ENCODE data around the gene RNU1-4. TPM values are rescaled to one million over a fixed set of nuclear protein-coding genes. Genes with fewer than 3 reads are reported as not detected.
"Not testable (repeated sequence)": the region's sequence is repeated elsewhere in the genome, so short reads cannot be mapped to it uniquely, and the experiment has no call there.

Gene RNU1-4
- total RNA-seq = 1,000 to 10,000 TPM in 8 of 10 donors, 100 to 1,000 TPM in 2; 635 to 5,242 (median 1,949) TPM
- not detected for polyA plus RNA-seq
- long read RNA-seq, donor 1 = 0 reads
- long read RNA-seq, donor 2 = 0 reads
- long read RNA-seq, donor 3 = 0 reads

DNA sequence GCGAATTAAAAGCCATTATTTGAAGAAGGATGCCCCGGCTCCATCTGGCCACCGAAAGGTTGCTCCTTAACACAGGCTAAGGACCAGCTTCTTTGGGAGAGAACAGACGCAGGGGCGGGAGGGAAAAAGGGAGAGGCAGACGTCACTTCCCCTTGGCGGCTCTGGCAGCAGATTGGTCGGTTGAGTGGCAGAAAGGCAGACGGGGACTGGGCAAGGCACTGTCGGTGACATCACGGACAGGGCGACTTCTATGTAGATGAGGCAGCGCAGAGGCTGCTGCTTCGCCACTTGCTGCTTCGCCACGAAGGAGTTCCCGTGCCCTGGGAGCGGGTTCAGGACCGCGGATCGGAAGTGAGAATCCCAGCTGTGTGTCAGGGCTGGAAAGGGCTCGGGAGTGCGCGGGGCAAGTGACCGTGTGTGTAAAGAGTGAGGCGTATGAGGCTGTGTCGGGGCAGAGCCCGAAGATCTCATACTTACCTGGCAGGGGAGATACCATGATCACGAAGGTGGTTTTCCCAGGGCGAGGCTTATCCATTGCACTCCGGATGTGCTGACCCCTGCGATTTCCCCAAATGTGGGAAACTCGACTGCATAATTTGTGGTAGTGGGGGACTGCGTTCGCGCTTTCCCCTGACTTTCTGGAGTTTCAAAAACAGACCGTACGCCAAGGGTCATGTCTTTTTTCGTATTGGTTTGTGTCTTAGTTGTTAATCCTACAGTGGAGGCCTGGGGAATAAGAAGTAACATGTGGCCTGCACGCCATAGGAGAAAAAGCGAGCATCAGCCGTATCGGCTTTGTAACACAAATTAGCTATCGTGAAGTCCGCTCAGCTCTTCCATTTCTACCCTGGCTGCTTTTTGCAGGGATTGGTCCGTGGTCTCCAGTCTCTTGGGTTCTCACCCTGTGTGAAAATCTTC lies at the start of gene RNU1-4:
RNU1-4 (plus strand) TSS at position 470 of the 918 bp plus-strand sequence.
- H3K27ac ChIP-seq; intact Hi-C loops (cut with DNase I); H3K4me1 ChIP-seq; DNase-seq; H3K27me3 ChIP-seq; H3K9me3 ChIP-seq; H3K36me3 ChIP-seq; H3K4me3 ChIP-seq: not testable (repeated sequence)
- no CpG with 5 or more reads among the region's 46 CpGs for WGBS, 2 donors
- peak; percentile 94 to 99 (median 98) for ATAC-seq

DNA sequence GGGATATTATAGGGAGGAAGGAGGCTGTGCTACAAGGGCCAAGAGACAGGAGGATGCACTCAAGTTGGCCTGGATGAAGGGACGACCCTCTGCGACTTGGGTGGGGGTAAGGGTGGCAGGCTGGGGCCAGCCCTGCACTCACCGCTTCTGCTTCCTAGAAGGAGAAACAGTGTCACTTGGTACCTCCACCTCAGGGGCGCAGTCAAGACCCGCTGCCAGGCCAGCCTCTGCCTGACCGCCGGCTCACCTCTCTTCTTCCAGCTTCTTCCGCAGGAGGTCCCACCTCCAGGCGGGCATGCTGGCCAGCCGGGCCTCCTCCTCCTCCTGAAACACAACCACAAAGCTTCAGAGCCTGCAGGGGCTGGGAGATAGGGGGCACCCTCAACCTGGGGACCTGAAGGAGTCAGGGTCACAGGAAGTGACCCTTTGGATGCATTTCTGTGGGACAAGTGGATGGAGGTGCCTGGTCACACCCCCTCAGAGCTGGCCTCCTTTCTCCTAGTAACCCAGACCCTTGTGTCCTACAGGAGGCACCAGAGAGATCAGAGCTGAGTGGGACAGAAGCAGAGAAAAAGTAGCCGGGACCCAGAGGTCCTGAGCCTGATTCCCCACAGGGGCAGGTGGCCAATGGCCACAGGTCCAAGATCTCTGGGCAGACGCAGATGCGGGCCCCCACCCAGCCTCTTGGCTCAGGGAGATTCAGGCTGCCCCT lies 49.2 kb upstream of the RNU1-4 start:
- peak in 1 of 8 donors; percentile 25 for ATAC-seq
- DNase-seq; H3K4me1 ChIP-seq; H3K27ac ChIP-seq; intact Hi-C loops (cut with DNase I); H3K36me3 ChIP-seq; H3K4me3 ChIP-seq; H3K9me3 ChIP-seq: not testable (repeated sequence)
- H3K27me3 ChIP-seq = peaks cover 0 to 16% (median 8%) of the 10 kb centered on the region in 7 donors
- 91% methylated on average over 4 of the region's 13 CpGs; no CpG with 5 or more reads in 1 of the 2 donors for WGBS, 2 donors

DNA sequence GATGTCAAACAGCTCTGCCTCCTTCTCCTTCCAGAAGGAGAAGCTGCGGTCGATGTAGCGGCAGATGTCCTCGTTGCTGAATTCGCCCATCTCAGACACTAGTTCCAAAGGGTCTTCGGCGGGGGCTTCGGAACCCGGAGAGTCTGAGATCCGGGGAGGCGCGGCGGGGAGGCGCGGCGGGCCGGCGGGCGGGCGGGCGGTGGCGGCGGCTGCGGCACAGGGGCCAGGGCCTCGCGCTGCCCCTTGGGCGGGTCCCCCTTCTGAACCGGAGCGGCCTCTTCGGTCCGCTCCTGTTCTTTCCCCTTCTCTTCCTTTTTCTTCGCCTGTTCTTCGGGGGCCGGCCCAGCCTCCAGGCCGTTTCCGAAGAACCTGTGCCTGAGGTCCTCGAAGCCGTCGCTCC lies 48.0 kb upstream of the RNU1-4 start:
- H3K36me3 ChIP-seq; H3K9me3 ChIP-seq; DNase-seq; intact Hi-C loops (cut with DNase I); H3K4me1 ChIP-seq; H3K27ac ChIP-seq; H3K4me3 ChIP-seq; ATAC-seq: not testable (repeated sequence)
- 11 to 12% methylated on average over 6 to 18 of the region's 39 CpGs for WGBS, 2 donors
- peaks cover 0 to 20% (median 12%) of the 10 kb centered on the region in 7 donors for H3K27me3 ChIP-seq

DNA sequence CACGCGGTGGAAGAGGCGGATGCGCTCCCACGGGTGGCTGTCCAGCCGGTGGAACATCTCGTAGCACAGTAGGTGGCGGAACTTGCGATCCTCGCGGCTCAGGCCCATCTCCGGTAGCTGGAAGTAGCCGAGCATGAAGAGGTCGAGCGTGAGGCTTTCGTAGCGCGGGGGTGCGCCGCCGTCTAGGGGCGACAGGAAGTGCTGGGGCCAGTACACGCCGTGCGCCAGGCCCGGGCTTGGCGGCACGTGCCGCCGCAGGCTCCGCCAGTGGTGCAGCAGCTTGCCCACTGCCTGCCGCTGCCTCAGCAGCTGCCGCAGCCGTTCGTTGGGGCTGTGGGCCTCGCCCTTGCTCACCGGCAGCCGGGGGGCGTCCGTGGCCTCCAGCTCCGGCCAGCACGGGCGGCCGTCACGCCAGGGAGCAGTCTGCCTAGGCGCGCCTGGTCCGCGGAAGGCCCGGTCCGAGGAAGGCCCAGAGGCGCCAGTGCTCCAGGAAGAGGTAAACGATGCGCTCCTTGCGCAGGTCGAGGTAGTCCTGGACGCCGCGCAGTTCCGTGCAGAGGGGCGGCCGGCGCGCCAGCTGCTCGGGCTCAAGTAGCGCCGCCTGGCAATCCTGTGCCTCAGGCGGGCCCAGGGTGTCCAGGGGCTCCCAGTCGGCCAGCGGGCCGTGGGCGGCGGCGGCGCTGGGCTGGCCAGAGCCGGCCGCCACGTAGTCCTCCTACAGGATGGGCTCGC lies 47.4 kb upstream of the RNU1-4 start:
- H3K9me3 ChIP-seq; H3K4me3 ChIP-seq; H3K4me1 ChIP-seq; H3K36me3 ChIP-seq; intact Hi-C loops (cut with DNase I); H3K27ac ChIP-seq; DNase-seq: not testable (repeated sequence)
- peaks cover 0 to 19% (median 10%) of the 10 kb centered on the region in 7 donors for H3K27me3 ChIP-seq
- peak in 3 of 8 donors; percentile 6 to 19 (median 16) for ATAC-seq
- 6% methylated on average over 8 of the region's 79 CpGs; no CpG with 5 or more reads in 1 of the 2 donors for WGBS, 2 donors

DNA sequence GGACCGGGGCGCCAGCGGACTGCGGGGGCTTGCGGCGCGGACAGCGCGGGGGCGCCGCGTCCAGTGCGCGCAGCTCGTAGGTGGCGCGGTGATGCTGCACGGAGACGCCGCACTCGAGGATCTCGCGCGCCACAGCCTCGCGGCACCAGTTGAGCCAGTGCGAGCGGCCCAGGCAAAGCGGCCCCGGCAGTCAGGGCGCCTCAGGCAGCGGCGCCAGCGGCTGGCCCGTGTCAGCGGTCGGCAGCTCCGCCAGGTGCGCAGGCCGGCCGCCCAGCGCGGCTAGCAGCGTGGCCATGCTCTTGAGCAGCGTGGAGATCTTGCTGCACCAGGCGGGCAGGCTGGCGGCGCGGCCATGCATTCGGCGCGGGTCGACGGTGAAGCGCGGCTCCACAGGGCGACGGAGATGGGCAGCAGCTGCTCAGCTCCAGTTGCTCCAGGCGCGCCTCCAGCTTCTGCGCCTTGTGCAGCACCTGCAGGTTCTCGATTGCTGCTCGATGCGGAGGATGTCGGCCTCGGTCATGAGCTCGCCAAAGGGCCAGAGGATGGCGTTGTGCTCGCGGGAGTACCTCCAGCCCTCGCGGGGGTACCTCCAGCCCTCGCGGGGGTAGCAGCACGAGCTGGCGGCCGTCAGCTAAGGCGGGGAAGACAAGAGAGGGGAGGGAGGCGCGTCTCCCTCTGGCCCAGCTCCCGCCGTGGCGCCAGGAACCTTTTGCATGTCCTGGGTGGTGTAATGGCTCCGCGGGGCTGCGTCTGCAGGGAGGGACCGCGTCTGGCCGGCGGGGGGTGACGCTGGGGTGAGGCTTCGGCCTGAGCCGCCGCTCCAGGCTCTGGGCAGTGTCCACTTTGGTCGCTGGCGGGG lies 46.6 kb upstream of the RNU1-4 start:
- H3K9me3 ChIP-seq; H3K36me3 ChIP-seq; H3K4me1 ChIP-seq; H3K27ac ChIP-seq; DNase-seq; intact Hi-C loops (cut with DNase I); H3K4me3 ChIP-seq: not testable (repeated sequence)
- WGBS, 2 donors = 0% methylated on average over 21 to 28 of the region's 96 CpGs
- peak in 2 of 8 donors; percentile 6 to 27 for ATAC-seq
- H3K27me3 ChIP-seq = peaks cover 0 to 19% (median 11%) of the 10 kb centered on the region in 7 donors

DNA sequence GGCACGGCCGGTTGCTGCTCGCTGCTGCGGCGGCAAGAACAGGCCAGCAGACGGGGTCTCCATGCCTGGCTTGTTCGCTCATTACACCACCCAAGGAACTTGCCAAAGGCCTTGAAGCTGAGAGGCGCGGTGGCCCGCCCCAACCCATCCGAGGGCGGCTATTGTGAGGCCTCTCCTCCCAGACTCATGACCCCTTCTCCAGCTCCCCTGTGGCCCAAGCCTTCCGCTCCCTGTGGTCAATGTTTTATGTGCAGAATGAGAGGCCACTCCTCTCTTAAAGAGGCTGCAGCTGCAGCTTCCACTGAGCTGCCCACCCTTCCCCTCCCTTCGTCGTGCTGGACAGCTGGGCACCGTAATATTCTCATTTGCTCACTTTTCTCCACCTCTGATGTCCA lies 46.0 kb upstream of the RNU1-4 start:
- intact Hi-C loops (cut with DNase I); H3K36me3 ChIP-seq; ATAC-seq; H3K27ac ChIP-seq; DNase-seq; H3K9me3 ChIP-seq; H3K4me3 ChIP-seq; H3K4me1 ChIP-seq: not testable (repeated sequence)
- H3K27me3 ChIP-seq = peaks cover 0 to 19% (median 12%) of the 10 kb centered on the region in 7 donors
- no CpG with 5 or more reads among the region's 16 CpGs for WGBS, 2 donors

DNA sequence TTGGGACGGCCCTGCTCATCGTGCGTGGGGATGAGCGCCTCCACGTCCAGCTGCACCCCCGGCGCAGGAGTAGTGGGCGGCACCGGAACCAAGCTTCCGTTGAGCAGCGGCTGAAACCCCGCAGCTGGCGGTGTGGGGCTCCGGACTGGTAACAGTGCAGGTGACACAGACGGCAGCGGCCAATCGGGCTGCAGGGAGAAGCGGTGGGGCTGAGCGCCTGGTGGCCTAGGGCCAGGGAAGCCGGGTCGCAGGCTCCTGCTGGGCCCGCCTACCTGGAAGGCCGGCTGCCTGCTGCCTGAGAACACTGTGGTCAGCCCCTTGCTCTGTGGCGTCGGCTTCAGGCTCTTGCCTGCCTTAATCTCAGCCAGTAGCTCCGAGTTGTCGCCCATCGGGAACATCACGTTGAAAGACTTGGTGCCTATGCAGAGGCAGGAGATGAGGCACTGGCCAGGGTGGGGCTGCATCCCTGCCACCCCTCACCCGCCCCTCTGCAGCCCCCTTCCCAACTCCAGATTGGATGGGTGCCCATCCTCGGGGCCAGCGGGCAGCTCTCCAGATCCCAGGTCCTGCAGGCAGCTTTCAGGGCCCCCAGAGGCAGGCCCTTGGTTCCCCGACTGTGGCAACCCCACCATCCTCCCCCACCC lies 43.7 kb upstream of the RNU1-4 start:
- H3K4me1 ChIP-seq; H3K27ac ChIP-seq; DNase-seq; ATAC-seq; H3K9me3 ChIP-seq; intact Hi-C loops (cut with DNase I); H3K36me3 ChIP-seq; H3K4me3 ChIP-seq: not testable (repeated sequence)
- peaks cover 0 to 20% (median 13%) of the 10 kb centered on the region in 7 donors for H3K27me3 ChIP-seq
- 9 to 30% methylated on average over 18 to 25 of the region's 33 CpGs for WGBS, 2 donors

DNA sequence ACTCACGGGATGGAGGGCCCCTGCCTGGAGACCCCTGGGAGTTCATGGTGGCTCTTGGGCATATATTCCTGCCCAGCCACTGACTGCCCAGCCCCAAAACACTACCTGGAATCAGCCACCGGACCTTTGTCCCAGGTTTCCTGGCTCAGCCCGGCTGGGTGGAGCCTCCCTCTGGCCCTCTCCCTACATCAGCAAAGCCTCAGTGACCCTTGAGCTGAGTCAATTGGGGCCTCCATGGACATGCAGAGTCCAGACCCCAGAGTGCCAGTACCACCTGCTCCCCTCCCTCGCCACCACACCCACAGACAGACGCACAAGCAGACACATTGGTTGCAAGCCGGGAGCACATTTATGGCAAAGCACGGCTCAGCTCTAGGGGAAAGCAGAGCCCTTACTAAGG lies 43.2 kb upstream of the RNU1-4 start:
- H3K4me3 ChIP-seq; intact Hi-C loops (cut with DNase I); H3K36me3 ChIP-seq; H3K4me1 ChIP-seq; DNase-seq; H3K9me3 ChIP-seq; H3K27ac ChIP-seq; ATAC-seq: not testable (repeated sequence)
- WGBS, 2 donors = 70 to 80% methylated on average over 3 to 4 of the region's 7 CpGs
- H3K27me3 ChIP-seq = peaks cover 0 to 20% (median 13%) of the 10 kb centered on the region in 7 donors

DNA sequence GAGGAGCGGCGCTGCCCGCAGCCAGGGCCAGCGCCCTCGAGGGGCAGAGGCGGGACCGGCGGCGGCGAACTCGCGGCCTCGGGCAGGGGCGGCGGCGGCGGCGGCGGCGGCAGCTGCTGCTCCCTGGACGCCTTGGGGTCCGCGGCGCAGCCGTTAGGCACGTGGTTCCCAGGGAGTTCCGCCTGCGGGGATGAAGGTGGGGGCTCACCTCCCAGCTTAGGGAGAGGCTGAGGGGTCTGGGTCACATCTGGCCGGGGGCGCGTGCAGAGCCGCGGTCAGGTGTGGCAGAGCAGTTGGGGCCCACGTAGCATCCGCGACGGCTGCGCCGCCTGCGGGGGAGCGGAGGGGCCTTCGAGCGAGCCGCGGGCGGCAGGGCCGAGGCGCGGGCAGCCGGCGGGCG lies 40.9 kb upstream of the RNU1-4 start:
- H3K4me1 ChIP-seq; DNase-seq; H3K27ac ChIP-seq; H3K9me3 ChIP-seq; H3K4me3 ChIP-seq; intact Hi-C loops (cut with DNase I); H3K36me3 ChIP-seq; ATAC-seq: not testable (repeated sequence)
- H3K27me3 ChIP-seq = peaks cover 0 to 22% (median 11%) of the 10 kb centered on the region in 7 donors
- WGBS, 2 donors = 2 to 5% methylated on average over 27 to 46 of the region's 52 CpGs
